Mammary epithelial cell (primary cell): Measurements from ENCODE around the gene CDH12.

Experiments
- EZH2 ChIP-seq: IDR thresholded peaks from 2 replicates; pipeline ENCODE4 v1.6.1; 2012; ENCODE audit warnings: low read length, inconsistent platforms, borderline replicate concordance
- TF ChIP-seq, protein P1 (sequence below), 2 donors: IDR thresholded peaks in 1 of 2; conservative IDR thresholded peaks in 1 of 2; 2 replicates each; pipeline ENCODE4 v1.5.1; 2011 to 2012; ENCODE audit warnings: inconsistent platforms in 2 of 2, low read length in 2 of 2, mild to moderate bottlenecking in 2 of 2, control low read depth in 1 of 2, low read depth in 1 of 2; ENCODE audit not compliant: insufficient read depth in 1 of 2; ENCODE audit errors: extremely low read depth in 1 of 2

DNA sequence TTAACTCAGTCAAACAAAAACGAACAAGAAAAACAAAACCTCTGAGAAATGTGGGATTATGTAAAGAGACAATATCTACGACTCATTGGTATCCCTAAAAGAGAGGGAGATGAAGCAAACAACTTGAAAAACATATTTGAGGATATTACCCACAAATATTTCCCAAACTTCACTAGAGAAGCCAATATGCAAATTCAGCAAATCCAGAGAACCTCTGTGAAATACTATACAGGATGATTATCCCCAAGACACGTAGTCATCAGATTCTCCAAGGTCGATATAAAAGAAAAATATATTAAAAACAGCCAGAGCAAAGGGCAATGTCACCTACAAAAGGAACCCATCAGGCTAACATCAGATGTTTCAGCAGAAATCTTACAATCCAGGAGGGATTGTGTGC lies 226.1 kb downstream of the CDH12 start:
- TF ChIP-seq, protein P1, sequence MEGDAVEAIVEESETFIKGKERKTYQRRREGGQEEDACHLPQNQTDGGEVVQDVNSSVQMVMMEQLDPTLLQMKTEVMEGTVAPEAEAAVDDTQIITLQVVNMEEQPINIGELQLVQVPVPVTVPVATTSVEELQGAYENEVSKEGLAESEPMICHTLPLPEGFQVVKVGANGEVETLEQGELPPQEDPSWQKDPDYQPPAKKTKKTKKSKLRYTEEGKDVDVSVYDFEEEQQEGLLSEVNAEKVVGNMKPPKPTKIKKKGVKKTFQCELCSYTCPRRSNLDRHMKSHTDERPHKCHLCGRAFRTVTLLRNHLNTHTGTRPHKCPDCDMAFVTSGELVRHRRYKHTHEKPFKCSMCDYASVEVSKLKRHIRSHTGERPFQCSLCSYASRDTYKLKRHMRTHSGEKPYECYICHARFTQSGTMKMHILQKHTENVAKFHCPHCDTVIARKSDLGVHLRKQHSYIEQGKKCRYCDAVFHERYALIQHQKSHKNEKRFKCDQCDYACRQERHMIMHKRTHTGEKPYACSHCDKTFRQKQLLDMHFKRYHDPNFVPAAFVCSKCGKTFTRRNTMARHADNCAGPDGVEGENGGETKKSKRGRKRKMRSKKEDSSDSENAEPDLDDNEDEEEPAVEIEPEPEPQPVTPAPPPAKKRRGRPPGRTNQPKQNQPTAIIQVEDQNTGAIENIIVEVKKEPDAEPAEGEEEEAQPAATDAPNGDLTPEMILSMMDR (conservative IDR thresholded peaks at IDR 0.05 in 1 of 2, IDR thresholded peaks at IDR 0.05 in 1 of 2; ENCODE audit: extremely low read depth in 1 of 2, insufficient read depth in 1 of 2, low read depth in 1 of 2, low read length in 2 of 2) = no peak
- TF ChIP-seq EZH2 = no peak
